H4 (cell line): Measurements from ENCODE around the gene SHROOM2. TPM values are rescaled to one million over a fixed set of nuclear protein-coding genes. Genes with fewer than 3 reads are reported as not detected.
"Not testable (repeated sequence)": the region's sequence is repeated elsewhere in the genome, so short reads cannot be mapped to it uniquely, and the experiment has no call there.

Experiments used
- DNase-seq: peaks from one replicate; pipeline ENCODE4 v3.0.0-alpha.2; 2015; ENCODE audit warnings: low spot score
- total RNA-seq: library from RNA; depleted of rRNA; stranded (reverse); fragments of >200 nt; shearing (Covaris generic); gene quantifications from 2 replicates; pipeline ENCODE4 v1.2.3, GENCODE V29; 2014

The SHROOM2 gene
- total RNA-seq, 1 experiment from 2014 or later: 3.6 TPM

DNA sequence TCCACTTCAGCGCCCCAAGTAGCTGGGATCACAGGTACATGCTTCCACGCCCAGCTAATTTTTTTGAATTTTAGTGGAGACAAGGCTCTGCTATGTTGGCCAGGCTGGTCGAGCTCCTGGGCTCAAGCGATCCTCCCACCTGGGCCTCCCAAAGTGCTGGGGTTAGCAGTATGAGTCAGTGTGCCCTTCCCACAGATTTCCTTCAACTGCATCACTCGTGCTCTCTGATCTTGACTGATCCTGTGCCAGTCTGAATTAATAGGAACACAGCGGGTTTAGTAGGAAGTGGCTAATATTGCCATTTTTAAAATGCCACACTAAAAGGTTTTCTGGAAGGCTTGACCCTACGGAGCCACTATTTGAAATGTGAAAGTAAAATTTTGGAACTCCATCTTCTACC lies 4.3 kb upstream of the SHROOM2 start:
- peak; percentile 12 for DNase-seq

DNA sequence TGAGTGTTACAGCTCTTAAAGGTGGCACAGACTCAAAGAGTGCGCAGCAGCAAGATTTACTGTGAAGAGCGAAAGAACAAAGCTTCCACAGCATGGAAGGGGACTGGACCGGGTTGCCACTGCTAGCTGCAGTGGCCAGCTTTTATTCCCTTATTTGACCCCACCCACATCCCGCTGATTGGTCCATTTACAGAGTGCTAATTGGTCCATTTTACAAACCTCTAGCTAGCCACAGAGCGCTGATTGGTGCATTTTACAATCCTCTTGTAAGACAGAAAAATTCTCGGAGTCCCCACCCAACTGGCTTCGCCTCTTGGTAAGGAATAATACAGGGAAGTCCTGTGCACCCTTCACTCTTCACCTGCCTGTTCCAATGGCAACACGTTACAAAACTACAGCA lies 1.9 kb upstream of the SHROOM2 start:
- DNase-seq: no peak

DNA sequence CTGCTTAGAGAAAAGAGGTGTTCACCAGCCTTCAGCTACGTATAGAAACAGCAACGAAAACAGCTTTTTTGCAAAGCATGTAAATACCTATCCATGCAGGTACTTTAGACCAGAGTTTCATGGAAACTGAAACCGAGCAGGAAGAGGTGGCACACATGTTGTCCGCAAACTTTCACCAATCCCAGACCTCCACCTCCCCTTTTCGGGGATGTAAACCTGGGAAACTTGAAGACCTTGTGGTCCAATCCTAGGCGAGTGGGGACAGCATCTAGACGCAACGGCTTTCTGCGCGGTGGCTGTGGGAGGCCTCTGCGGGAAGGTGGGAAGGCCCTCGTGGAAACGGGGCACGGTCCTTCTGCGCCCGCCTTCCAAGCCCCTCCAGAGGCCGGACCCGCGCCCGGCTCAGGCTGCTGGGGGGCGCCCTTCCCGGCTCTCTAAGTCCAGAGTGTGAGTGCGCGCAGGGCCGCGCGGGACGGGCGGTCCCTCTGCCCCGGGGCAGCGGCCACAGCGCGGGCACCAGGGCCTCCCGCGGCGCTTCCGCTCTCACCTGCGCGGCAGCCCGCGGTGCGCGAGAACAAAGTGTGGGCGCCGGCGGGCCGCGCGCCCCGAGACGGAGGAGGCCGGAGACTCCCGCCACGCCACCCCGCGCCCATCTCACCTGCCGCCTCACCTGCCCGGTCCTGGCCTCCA lies 830 bp upstream of the SHROOM2 start:
- DNase-seq: no peak

DNA sequence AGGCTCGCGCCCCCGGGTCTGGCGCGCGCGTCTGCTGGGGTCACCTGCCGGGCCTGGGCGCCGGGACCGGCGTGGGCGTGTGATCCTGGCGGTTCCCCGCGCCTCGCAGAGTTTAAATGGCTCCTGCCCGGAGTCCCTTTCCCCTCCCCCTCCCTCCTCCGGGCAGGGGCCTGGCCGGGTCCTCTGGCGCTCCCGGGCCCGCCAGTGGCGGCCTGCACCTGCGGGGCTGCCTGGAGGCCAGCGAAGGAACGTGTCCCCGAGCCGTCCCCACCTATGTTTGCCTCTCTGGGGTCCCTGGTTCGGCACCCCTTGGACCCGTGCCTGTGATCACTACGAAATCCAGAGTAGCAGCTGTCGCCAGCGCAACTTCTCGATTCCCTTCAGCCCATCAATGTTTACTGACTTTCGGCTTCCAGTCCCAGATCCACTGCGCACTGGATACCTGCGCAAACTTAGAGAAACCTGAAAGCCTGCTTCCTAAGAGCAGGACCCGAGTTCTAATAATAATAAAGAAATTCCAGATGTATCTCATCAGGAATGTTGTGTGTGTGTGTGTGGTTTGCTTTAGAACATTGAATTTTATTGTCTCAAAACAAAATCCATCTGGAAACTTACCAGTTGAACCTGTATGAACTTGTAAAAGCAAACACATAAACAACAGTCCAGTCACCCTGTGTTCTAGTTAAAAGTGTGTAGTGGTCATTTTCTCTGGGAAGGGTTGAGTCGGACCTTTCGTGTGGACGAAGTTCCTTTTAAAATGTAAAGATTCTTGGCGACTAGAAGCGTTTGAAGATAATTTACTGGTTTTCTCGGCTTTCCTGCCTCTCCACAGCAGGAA lies 788 bp downstream of the SHROOM2 start:
- no peak for DNase-seq

DNA sequence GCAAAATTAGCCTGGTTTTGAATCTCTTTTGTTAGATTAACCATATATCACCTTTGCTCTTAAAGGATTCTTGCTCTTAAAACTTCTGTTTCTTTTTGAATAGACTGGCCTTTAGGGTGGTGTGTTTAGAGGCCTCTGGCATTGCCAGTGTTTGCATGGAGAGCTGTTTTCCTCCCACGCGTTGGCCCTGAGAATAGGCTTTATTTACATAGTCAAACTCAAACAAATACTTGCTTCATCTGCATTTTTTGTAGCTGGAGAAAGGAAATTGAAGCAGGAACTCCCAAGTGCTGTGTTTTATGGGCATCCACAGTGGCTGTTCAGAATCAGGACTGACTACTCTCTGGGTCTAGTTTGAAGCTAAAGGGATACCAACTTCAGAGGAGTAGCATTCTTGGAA lies 2.7 kb downstream of the SHROOM2 start:
- peak; percentile 39 for DNase-seq

DNA sequence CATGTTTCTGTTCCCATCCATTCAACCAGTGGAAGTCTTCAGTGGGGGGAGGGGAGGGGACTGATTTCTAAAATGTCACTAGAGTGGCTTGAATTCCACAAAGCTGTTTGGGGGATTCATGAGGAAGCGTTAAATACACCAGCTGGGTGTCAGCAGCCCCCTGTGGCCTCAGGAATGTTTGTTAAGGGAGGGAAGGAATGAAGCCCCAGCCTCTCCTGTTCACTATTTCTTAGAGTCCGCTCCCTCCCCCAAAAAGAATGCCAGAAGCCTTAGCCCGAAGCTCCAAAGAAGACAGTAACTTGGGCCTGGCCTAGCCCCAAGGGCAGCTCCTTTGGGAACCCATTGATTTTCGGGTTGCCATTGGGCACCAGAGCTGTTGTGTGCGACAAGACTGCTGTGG lies 3.3 kb downstream of the SHROOM2 start:
- DNase-seq: no peak

DNA sequence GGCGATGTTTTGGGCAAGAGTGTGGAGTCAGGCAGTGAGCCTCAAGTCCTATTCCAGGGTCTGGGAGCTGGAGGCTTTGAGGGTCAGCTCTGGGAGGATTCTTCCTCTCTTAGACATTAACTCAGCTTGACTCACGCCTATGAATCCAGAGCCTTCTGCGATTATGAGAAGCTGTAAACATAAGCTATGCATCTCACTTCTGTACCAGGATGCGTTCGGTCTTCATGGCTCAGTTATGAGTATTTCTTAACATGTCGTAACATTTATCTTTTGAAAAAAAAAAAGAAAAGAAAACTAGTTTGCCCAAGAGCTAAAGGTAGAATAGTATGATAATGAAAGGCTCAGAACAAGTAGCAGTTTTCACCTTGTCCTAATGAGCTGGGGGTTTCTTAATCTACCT lies 4.6 kb downstream of the SHROOM2 start:
- DNase-seq: no peak

DNA sequence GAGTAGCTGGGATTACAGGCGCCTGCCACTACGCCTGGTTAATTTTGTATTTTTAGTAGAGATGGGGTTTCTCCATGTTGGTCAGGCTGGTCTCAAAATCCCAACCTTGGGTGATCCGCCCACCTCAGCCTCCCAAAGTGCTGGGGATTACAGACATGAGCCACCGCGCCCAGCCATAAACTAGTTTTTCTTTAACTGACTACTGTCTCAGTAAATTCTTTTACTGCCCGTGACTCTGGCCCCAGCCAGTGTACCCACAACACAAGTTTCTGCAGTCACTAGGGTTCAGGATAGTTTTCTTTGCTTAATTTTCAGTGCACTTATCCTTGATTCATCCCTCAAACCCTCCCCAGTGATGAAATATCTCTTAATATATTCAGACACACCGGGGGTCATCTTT lies 8.3 kb downstream of the SHROOM2 start:
- DNase-seq: no peak

DNA sequence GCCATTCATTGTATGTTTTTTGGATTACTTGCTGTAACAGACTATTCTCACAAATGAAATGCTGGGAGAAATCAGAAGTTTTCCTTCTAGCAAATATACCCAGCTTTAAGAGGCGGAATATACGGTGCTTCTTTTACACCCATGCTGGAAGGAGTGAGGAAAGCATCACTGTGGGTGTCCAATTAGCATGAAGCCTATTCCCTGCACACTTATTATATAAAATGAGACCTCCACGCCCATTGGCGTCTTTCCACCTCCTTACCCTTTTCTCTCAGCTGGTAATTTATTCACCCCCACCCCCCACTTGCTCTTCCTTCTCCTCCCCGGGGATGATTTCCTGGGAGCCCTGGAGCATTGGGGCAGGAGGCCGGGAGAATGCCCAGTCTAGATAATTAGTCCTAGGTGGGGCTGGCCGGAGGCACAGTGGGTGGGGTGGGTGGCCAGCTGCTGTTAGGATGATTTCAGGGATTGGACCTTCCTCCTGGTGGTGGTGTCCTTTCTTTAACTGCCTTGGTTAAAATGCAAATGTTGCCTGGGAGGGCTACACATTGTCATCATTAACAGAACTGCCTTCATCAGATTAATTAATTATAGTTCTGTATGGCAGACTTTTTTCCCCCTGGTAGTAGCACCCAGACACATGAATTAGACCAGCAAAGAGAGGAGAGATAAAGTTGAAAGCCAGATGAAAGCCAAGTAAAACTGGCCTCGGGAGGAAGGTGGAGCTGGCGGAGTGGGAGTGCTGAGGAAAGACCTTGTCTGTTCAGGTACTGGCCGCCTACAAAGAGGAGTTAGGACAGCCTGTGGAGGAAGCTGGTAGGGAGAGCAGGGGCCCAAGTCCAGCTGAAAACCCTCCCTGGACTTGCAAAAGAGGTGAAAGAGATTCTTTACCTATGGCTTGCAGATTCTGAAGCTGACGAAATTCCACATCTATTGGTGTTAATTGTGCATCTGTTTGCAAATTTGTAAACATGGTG lies 11.4 kb downstream of the SHROOM2 start:
- no peak for DNase-seq

DNA sequence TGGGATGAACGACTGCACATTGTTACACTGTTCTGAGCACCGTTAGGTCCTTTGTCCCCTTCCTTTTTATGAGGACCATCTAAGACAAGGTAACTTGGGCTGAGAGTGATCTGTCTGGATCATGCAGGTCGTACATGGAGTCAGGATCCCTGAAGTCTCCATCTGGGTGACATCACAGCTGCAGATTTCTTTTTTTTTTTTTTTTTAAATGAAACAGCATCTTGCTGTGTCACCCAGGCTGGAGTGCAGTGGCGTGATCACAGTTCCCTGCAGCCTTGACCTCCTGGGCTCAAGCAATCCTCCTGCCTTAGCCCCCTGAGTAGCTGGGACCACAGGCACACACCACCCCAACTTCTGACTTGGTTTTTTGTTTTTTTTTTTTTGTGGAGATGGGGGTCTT lies 16.5 kb downstream of the SHROOM2 start:
- no peak for DNase-seq

DNA sequence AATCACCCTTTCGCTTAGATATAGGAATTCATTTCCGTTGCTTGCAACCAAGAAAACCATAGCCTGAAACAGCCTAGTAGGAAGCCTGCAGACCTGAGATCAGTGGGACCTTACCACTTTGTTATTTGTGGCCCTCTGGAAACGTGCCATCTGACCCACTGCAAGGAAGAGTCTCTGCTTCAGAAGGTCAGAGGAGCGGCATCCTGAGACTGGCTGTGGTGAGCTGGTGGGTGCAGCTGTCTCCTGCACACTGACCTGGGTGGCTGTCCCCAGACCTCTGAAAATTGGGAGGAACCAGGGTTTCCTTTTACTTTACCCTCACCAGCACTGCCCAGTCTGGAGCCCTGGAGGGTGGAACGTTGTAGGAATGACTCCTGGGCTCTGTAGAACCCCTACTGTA lies 18.2 kb downstream of the SHROOM2 start:
- DNase-seq: no peak

DNA sequence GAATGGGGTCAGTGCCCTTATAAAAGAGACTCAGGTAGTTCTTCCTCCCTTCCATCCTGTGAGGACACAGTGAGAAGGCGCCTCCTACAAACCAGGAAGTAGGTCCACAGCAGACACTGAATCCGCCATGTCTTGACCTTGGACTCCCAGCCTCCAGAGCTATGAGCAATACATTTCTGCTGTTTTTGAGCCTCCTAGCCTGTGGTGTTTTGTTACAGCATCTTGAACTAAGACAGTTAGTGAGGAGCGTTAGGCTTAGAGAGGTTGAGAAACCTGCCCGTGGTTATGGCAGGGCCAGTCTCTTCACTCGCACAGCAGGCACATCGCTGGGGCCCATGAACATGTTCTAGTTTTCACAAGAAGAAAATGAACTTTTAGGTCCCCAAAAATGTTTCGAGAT lies 19.7 kb downstream of the SHROOM2 start:
- DNase-seq: no peak

DNA sequence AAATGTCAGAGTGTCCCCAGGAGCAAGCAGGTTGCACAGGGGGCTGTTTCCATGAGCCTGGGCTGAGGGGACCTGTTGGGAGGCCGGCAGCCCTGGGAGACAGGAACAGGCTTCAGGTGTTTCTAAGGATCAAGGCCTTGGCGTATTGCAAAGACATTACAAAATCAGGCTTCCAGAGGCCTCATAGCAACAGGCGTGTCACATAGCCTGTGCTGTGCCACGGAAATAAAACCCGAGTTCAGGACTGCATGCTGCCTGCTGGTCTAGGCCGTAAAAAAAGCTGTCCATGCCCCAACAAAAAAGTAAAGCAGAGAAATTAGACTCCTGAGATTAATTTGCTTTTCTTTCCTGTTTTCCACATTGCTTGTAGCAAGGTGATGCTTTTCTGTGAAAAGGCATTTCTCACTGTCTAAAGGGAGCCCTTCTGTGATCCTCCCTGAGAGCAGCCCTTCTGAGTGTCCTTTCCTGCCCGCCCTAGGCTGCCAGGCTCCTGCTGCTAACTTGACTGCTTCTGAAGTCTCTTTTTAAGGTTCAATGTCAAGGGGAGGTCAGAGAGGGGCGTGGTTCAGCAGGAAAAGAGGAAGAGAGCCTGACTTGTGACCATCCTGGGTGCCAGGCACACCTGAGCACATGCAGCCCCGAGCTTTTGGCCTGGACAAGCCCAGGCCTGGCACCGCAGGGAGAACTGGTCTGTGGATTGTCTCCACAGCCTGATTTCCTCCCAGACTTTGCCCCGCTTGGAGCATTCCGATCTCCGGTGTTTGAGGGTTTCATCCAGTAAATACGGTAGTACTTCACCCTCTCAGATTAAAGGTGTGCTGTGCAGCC lies 21.3 kb downstream of the SHROOM2 start:
- no peak for DNase-seq

DNA sequence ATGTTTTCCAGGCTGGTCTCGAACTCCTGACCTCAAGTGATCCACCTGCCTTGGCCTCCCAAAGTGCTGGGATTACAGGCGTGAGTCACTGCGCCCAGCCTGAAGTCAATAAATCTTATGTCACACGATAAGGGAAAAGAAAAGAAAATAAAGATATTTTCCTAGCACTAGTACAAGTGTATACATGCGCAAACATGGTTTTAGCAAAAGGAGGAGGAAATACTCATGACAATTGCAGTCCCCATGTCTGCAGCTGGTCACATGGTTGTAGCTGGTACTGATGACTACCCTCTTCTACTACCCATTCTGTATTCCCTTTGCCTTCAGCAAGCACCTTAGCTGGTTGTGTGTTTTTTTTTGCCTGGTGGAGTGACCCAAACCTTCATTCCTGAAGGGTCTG lies 23.6 kb downstream of the SHROOM2 start:
- DNase-seq: not testable (repeated sequence)

DNA sequence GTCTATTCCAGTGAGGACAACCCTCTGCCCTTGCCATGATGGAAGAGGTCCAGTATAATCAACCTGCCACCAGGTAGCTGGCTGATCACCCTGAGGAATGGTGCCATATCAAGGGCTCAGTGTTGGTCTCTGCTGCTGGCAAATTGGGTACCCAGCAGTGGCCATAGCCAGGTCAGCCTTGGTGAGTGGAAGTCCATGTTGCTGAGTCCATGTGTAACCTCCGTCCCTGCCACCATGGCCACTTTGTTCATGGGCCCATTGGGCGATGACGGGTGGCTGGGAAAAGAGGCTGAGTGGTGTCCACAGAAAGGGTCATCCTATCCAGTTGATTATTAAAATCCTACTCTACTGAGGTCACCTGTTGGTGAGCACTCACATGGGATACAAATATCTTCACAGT lies 24.9 kb downstream of the SHROOM2 start:
- not testable (repeated sequence) for DNase-seq

DNA sequence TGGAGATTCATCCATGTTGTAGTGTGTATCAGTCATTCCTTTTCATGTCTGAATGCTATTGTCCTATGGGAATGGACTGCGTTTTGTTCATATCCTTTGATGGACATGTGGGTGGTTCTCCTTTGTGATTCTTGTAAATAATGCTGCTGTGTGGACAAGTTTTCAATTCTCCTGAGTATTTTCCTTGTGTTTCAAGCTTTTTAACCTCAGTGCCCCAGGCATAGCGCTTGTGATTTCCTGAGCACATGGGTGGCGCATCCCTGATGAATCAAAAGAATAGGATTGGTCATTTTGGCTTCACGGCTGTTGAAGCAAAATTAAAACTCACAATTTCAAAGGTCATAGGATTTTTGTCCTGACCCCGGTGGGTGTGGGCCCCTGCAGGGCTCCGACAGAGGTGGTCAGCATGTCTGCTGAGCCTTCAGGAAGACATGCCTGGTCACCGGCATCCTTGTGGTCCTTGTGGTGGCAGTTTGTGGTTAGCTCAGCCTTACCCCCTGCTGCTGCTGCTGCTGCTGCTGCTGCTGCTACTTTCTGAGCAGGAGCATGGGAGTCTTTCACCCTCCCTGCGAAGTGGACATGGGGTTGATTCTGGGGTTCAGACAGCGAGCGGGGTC lies 30.0 kb downstream of the SHROOM2 start:
- DNase-seq: peak; percentile 69

DNA sequence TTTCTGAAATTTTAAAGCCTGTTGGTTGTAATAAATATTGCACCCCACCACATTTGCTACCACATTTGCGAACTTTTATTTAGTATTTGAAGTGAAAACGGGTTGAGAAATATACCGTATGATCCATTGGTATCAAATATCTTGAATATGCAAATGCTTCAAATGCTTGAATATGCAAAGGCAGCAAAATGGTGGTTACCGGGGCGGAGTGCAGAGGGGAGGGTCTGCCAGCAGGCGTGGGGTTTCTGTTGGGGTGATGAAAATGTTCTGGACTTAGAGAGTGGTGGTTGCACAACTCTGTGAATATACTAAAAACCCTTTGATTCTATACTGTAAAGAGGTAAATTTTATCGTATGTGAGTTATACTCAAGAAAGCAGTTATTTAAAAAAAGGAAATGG lies 35.3 kb downstream of the SHROOM2 start:
- DNase-seq: no peak

DNA sequence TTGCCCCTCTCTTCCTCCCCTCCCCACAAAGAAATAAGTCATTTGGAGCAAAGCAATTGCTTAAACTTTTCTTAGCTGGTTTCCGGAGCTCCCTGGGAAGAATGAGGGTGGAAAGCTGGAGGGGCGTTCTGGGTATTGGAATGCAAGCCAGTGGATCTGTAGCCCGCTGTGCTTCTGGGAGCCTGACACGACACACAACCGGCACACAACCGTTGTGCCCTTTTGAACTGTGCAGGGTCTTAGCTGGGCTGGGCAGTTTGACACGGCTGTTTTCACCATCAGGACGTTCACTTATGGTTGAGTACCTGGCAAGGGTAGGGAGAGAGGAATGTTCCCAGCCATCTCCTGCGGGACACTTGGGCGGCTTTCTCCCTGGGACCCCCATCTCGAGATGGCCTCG lies 38.3 kb downstream of the SHROOM2 start:
- DNase-seq: no peak

DNA sequence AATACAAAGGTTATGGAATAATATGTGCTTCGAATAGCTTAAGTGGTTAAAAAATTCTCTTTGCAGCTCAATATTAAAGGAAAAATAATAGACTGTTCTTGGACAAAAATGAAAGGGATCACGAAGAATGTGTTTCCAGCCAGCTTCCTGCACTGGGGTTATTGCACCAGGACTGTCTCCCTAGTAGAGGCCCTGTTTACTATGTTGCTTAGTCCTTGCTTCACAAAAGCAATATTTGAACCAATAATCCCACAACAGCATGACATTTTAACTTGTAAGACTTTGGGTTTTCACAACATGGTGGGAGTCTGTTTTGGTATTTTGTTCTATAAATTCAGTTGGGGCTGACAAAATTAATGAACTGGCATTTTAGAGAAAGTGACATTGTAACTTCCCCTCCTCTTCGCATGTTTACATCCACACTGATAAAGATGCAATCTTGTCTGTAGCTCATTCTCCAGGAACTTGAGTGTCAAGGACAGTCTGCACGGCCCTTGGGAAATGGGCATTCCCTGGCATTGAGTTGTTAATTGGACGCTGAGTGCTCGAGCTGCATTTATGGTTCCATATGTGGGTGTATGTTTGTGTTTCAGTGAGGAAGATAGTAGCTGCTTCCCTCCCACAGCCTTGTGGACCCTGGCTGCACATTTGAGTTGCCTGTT lies 39.0 kb downstream of the SHROOM2 start:
- DNase-seq: no peak

DNA sequence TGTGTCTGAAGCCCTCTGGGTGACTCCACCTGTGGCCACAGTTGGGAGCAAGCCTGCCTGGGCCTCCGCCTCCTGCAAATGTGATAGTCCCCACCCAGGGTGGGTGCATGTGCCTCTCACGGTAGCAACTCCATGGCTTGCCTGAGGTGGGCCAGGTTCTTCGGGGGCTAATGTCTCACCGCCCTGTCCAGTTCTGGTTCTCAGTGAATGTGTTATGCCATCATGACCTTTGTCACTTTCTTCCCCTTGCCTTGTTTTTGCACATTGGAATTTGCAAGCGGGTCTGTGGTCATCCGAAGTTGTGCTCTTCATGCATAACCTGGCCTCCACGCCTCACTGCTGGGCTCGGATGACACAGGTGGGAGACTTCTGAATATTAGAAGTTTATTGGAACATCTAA lies 39.7 kb downstream of the SHROOM2 start:
- DNase-seq: no peak
